Endothelial cell of umbilical vein (primary cell): Measurements from ENCODE around the gene ADGRB2. TPM values are rescaled to one million over a fixed set of nuclear protein-coding genes. Genes with fewer than 3 reads are reported as not detected.

Source experiments
- BruUV-seq: library from RNA; stranded (reverse); fragments of 400-500 nt; replicated peaks from 2 replicates; lab custom pipeline; 2021; lab: Mats Ljungman, UMichigan
- CTCF ChIA-PET: fragments of 300-600, 350-600 bp; sonication (Branson Sonifier 250); formaldehyde crosslinking; loops from one replicate; lab custom pipeline; 2021; ENCODE audit warnings: antibody characterized with exemption, inconsistent platforms; lab: Charles Lee
- POLR2A ChIA-PET: fragments of 300-600, 350-600 bp; sonication (Branson Sonifier 250); formaldehyde crosslinking; loops from one replicate; lab custom pipeline; 2021; ENCODE audit warnings: antibody characterized with exemption, inconsistent platforms; lab: Charles Lee
- DNase-seq: peaks from one replicate; pipeline ENCODE4 v3.0.0-alpha.2; 2011; ENCODE audit warnings: low read depth, low spot score
- FAIRE-seq: peaks from 2 replicates; lab custom pipeline; 2011; peaks lifted over from hg19 to GRCh38; lab: Jason Lieb, UNC
- H2AFZ ChIP-seq: 2 replicates; pipeline ENCODE4 v1.6.0; 2012; ENCODE audit warnings: low read depth, low read length, control low read depth, inconsistent platforms
- H3K27ac ChIP-seq: 2 replicates; pipeline ENCODE4 v1.5.1; 2011; ENCODE audit warnings: low read depth, mild to moderate bottlenecking, control low read depth, low read length, moderate library complexity; ENCODE audit not compliant: insufficient read depth
- H3K27me3 ChIP-seq, 2 experiments: 2 replicates each; pipeline versions ENCODE4 v1.6.0 to v1.6.1; 2011; ENCODE audit warnings: low read length in 2 of 2, mixed read lengths in 1 of 2; ENCODE audit not compliant: control insufficient read depth in 2 of 2, insufficient read depth in 2 of 2
- H3K36me3 ChIP-seq, 2 experiments: 2 replicates in 1 of 2; 3 replicates in 1 of 2; pipeline ENCODE4 v1.5.1; 2011; ENCODE audit warnings: low read length in 2 of 2, mild to moderate bottlenecking in 1 of 2, moderate library complexity in 1 of 2; ENCODE audit not compliant: control insufficient read depth in 2 of 2, insufficient read depth in 2 of 2; ENCODE audit errors: extremely low read depth in 1 of 2
- H3K4me1 ChIP-seq: 3 replicates; pipeline ENCODE4 v1.5.1; 2011; ENCODE audit warnings: mild to moderate bottlenecking, low read length; ENCODE audit not compliant: control insufficient read depth, insufficient read depth; ENCODE audit errors: extremely low read depth
- H3K4me2 ChIP-seq: 2 replicates; pipeline ENCODE4 v1.6.1; 2011; ENCODE audit warnings: low read length, control low read depth, mixed read lengths; ENCODE audit not compliant: insufficient read depth
- H3K4me3 ChIP-seq, 3 experiments: fragments of 200-600 bp in 1 of 3; sonication (generic), shearing (Covaris generic) in 1 of 3; replicated peaks in 1 of 3; 2 replicates each; pipeline ENCODE4 v1.5.1; 2011 to 2016; ENCODE audit warnings: control low read depth in 3 of 3, low read length in 3 of 3, mild to moderate bottlenecking in 2 of 3, inconsistent platforms in 1 of 3, low read depth in 1 of 3, moderate library complexity in 1 of 3; ENCODE audit not compliant: insufficient read depth in 1 of 3
- H3K79me2 ChIP-seq: 2 replicates; pipeline ENCODE4 v1.6.0; 2012; ENCODE audit warnings: low read length, inconsistent platforms; ENCODE audit not compliant: control insufficient read depth, insufficient read depth
- H3K9ac ChIP-seq: replicated peaks from 2 replicates; pipeline ENCODE3; 2011; ENCODE audit warnings: low read length, control low read depth; ENCODE audit not compliant: insufficient read depth; ENCODE audit errors: extremely low read depth
- H3K9me1 ChIP-seq: replicated peaks from 3 replicates; pipeline ENCODE4 v1.6.0; 2011; ENCODE audit warnings: mild to moderate bottlenecking, low read length; ENCODE audit not compliant: control insufficient read depth, insufficient read depth; ENCODE audit errors: extremely low read depth
- H3K9me3 ChIP-seq: replicated peaks from 2 replicates; pipeline ENCODE4 v1.5.1; 2012; ENCODE audit warnings: low read length, inconsistent platforms; ENCODE audit not compliant: control insufficient read depth, insufficient read depth
- H4K20me1 ChIP-seq: replicated peaks from 2 replicates; pipeline ENCODE3; 2011; ENCODE audit warnings: mild to moderate bottlenecking, low read length; ENCODE audit not compliant: control insufficient read depth, insufficient read depth; ENCODE audit errors: extremely low read depth
- EZH2 ChIP-seq: IDR thresholded peaks from 2 replicates; pipeline ENCODE4 v1.6.1; 2012; ENCODE audit warnings: borderline replicate concordance, low read depth, mild to moderate bottlenecking, moderate library complexity, low read length, inconsistent platforms; ENCODE audit not compliant: severe bottlenecking
- FOS ChIP-seq: IDR thresholded peaks from 2 replicates; pipeline ENCODE4 v1.6.1; 2011; ENCODE audit warnings: mild to moderate bottlenecking, low read length, moderate library complexity, borderline replicate concordance; ENCODE audit not compliant: insufficient read depth
- GATA2 ChIP-seq: IDR thresholded peaks from 2 replicates; pipeline ENCODE4 v1.7.0; 2011; ENCODE audit warnings: low read depth, mild to moderate bottlenecking, moderate library complexity, mixed read lengths, low read length; ENCODE audit not compliant: insufficient read length, insufficient read depth
- JUN ChIP-seq: IDR thresholded peaks from 2 replicates; pipeline ENCODE4 v1.6.1; 2011; ENCODE audit warnings: borderline replicate concordance, low read depth; ENCODE audit not compliant: insufficient read length, insufficient read depth
- MYC ChIP-seq: IDR thresholded peaks from one replicate; pipeline ENCODE4 v1.6.1; 2011; ENCODE audit warnings: mild to moderate bottlenecking, low read depth, low read length
- POLR2A ChIP-seq: IDR thresholded peaks from 2 replicates; pipeline ENCODE4 v1.6.1; 2012; ENCODE audit warnings: low read depth, mild to moderate bottlenecking, control low read depth, low read length
- POLR2AphosphoS5 ChIP-seq: IDR thresholded peaks from 2 replicates; pipeline ENCODE4 v1.6.1; 2012; ENCODE audit warnings: low read depth, mild to moderate bottlenecking, control low read depth, low read length, moderate library complexity; ENCODE audit not compliant: insufficient read depth
- dilution Hi-C: fragments of 300-500 bp; cut with MboI; formaldehyde crosslinking; loops from one replicate; pipeline ENCODE4 v1.15.0; 2019; ENCODE audit warnings: low sequenced_read_pairs; ENCODE audit not compliant: extremely low pct_ligation_motif_present
- intact Hi-C: fragments of 100-400 bp; cut with micrococcal nuclease; formaldehyde crosslinking; loops from one replicate; pipeline ENCODE4 v1.10.0; 2022
- polyA plus RNA-seq, 4 experiments: library from polyadenylated mRNA; depleted of rRNA in 3 of 4; stranded (reverse) in 3 of 4; unstranded in 1 of 4; fragments of >200 nt; gene quantifications; 2 replicates each; pipeline versions ENCODE4 v1.2.1 to v1.2.3, GENCODE V29; 2011 to 2012; ENCODE audit warnings: missing spikeins in 1 of 4
- total RNA-seq: library from RNA; stranded (reverse); gene quantifications from 2 replicates; pipeline ENCODE4 v1.2.3, GENCODE V29; 2021
- TF ChIP-seq, protein P1 (sequence below), 2 donors: IDR thresholded peaks; 1 replicate in 1 of 2; 2 replicates in 1 of 2; pipeline ENCODE4 v1.5.1; 2011; ENCODE audit warnings: low read length in 2 of 2, mild to moderate bottlenecking in 2 of 2, moderate library complexity in 2 of 2, control low read depth in 1 of 2, inconsistent platforms in 1 of 2, low read depth in 1 of 2; ENCODE audit not compliant: insufficient read depth in 1 of 2; ENCODE audit errors: extremely low read depth in 1 of 2
- TF ChIP-seq, protein P2 (sequence below): IDR thresholded peaks from 2 replicates; pipeline ENCODE4 v1.6.1; 2011; ENCODE audit not compliant: insufficient read depth, insufficient read length

Gene ADGRB2
- total and polyA plus RNA-seq, 2 donors (not counting 3 experiments of a cell fraction or from before 2014, with no cell fraction given) = 1.3 to 1.5 TPM

DNA sequence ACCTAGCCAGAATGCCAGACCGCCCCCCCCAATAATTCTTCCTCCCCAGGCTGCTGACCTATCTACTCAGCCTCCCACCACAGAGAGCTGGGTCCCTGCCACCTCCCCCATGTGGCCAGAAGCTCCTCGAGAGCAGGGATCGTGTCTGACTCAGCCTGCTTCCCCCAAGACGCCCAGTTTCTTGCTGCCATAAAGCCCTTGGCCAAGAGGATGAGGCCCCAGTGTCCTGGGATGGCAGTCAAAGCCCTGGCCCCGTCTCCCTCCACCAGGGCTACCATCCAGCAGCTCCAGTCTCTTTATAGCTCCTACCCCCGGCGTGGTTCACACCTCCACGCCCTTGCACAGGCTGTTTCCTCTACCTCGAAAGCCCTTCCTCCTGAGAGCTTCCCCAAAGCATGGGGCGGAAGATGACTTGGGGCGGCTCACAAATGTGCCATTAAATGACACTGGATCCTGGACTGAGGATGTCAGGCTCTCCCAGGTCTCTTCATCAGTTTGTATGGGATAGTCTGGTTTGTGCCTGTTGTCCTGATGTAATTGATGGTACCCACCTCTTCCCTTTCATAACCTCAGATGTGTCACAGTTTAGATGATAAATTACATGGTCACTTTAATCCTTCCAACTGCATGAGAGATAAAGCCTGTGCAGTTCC lies 13.2 kb downstream of the ADGRB2 start:
- H3K27me3 ChIP-seq = peaks cover 0 to 4% of the 10 kb centered on the region in 2 experiments
- dilution Hi-C loops (no loop called here), intact Hi-C loops (no loop called here)
- no peak overlapping the region for H3K4me2 ChIP-seq
- TF ChIP-seq POLR2AphosphoS5 (no peak), GATA2 (no peak)
- ChIA-PET POLR2A (no interaction called here), CTCF (interaction anchor here (0.9 to 2.9 kb wide), 3 partner anchors 33 to 38 kb away, joined by 3 to 9 read pairs (median 4); no protein-coding TSS in a partner anchor)
- H3K36me3 ChIP-seq = no peaks in the 10 kb centered on the region
- FAIRE-seq = no peak
- H3K4me3 ChIP-seq = no peak overlapping the region
- H3K9me3 ChIP-seq = no peaks in the 10 kb centered on the region
- H3K27ac ChIP-seq = no peak overlapping the region
- DNase-seq = no peak
- no peaks in the 10 kb centered on the region for H3K4me1 ChIP-seq
- no peak overlapping the region for H2AFZ ChIP-seq
- H4K20me1 ChIP-seq = no peaks in the 10 kb centered on the region
- no TSS peak for BruUV-seq
- H3K9me1 ChIP-seq = no peaks in the 10 kb centered on the region
- H3K9ac ChIP-seq = no peak overlapping the region
- H3K79me2 ChIP-seq = no peaks in the 10 kb centered on the region

DNA sequence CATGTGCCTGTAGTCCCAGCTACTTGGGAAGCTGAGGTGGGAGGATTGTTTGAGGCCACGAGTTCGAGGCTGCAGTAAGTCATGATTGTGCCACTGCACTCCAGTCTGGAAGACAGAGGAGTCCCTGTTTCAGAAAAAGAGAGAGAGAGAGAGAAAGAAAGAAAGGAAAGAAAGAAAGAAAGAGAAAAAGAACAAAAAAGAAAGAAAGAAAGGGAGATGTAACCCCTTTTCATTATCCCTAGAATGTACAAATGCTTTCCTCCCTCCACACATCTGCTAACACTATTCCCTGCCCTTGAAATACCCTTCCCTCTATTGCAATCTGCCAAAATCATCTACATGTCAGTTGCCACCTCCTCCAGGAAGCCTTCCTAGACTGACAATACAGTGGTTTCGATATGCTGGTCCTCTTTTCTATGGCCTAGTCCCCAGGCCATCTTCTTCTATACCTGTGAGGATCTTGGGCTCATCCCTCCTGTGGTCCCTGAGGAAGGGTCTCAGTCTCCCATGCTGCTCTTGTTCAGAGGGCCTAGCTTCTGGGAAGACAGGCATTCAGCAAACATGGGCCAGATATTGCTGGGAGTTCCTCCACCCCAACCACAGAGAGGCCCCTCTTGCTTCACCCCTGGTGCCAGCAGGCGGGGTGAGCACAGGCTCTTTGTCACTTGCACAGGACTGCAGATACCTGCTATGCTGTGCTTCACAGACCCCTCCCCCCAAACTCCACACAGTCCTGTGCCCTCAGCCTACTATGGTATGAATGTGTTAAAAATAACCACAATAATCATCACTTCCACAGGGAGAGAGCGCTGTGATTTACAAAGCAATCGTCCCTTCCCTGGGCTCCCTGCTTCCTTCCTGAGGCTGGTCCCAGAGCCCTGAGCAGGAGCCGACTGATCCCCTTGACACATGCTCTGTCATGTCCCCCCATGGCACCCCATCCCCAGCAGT lies 14.1 kb downstream of the ADGRB2 start:
- no peak overlapping the region for H2AFZ ChIP-seq
- H3K4me1 ChIP-seq = no peaks in the 10 kb centered on the region
- DNase-seq (no peak), FAIRE-seq (no peak)
- no peak overlapping the region for H3K4me2 ChIP-seq
- intact Hi-C loops (no loop called here), dilution Hi-C loops (no loop called here)
- no peak overlapping the region for H3K9ac ChIP-seq
- H4K20me1 ChIP-seq = no peaks in the 10 kb centered on the region
- no peaks in the 10 kb centered on the region for H3K36me3 ChIP-seq
- ChIA-PET POLR2A (no interaction called here), CTCF (interaction anchor here (0.9 to 2.9 kb wide), 5 partner anchors 16 to 39 kb away, joined by 3 to 9 read pairs (median 4); no protein-coding TSS in a partner anchor)
- BruUV-seq = no TSS peak
- no peak overlapping the region for H3K27ac ChIP-seq
- H3K27me3 ChIP-seq = peaks cover 0 to 4% of the 10 kb centered on the region in 2 experiments
- no peaks in the 10 kb centered on the region for H3K79me2 ChIP-seq
- H3K9me1 ChIP-seq = no peaks in the 10 kb centered on the region
- H3K9me3 ChIP-seq = no peaks in the 10 kb centered on the region
- TF ChIP-seq EZH2 (no peak), POLR2A (no peak), FOS (no peak), MYC (no peak), JUN (no peak), GATA2 (no peak), POLR2AphosphoS5 (no peak)
- TF ChIP-seq, protein P1, sequence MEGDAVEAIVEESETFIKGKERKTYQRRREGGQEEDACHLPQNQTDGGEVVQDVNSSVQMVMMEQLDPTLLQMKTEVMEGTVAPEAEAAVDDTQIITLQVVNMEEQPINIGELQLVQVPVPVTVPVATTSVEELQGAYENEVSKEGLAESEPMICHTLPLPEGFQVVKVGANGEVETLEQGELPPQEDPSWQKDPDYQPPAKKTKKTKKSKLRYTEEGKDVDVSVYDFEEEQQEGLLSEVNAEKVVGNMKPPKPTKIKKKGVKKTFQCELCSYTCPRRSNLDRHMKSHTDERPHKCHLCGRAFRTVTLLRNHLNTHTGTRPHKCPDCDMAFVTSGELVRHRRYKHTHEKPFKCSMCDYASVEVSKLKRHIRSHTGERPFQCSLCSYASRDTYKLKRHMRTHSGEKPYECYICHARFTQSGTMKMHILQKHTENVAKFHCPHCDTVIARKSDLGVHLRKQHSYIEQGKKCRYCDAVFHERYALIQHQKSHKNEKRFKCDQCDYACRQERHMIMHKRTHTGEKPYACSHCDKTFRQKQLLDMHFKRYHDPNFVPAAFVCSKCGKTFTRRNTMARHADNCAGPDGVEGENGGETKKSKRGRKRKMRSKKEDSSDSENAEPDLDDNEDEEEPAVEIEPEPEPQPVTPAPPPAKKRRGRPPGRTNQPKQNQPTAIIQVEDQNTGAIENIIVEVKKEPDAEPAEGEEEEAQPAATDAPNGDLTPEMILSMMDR (IDR thresholded peaks at IDR 0.05; ENCODE audit: extremely low read depth in 1 of 2, insufficient read depth in 1 of 2, low read depth in 1 of 2, low read length in 2 of 2) = no peak
- TF ChIP-seq, protein P2, sequence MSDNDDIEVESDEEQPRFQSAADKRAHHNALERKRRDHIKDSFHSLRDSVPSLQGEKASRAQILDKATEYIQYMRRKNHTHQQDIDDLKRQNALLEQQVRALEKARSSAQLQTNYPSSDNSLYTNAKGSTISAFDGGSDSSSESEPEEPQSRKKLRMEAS = no peak
- no peak overlapping the region for H3K4me3 ChIP-seq
